DMS79 treated with DMSO at 0.1 percent for 48 hours (cell line): ENCODE measurements around the gene BDP1.
A peak's percentile ranks its signal among the peaks of the same experiment; 100 is the strongest.
"Not testable (repeated sequence)": the region's sequence is repeated elsewhere in the genome, so short reads cannot be mapped to it uniquely, and the experiment has no call there.

Experiments used
- DNase-seq: peaks from one replicate; lab custom pipeline; 2025; lab: John Stamatoyannopoulos, UW

The BDP1 gene

GRCh38 chr5:71455427-71456361 lies at the start of gene BDP1:
Gene BDP1 (plus strand): TSS chr5:71455651. CDS start chr5:71455878, 227 bp downstream.
- DNase-seq: peak; percentile 70

GRCh38 chr5:71410088-71410487 lies 45.4 kb upstream of the BDP1 start:
- not testable (repeated sequence) for DNase-seq

GRCh38 chr5:71415626-71416025 lies 39.8 kb upstream of the BDP1 start:
- not testable (repeated sequence) for DNase-seq

- DNase-seq: not testable (repeated sequence)
Measured at GRCh38 chr5:71418026-71418425, 37.4 kb upstream of the BDP1 start.

- DNase-seq: not testable (repeated sequence)
Measured at GRCh38 chr5:71421278-71421677, 34.2 kb upstream of the BDP1 start.

- not testable (repeated sequence) for DNase-seq
Measured at GRCh38 chr5:71423896-71424295, 31.6 kb upstream of the BDP1 start.

GRCh38 chr5:71426686-71427474 lies 28.6 kb upstream of the BDP1 start:
- DNase-seq: not testable (repeated sequence)

- not testable (repeated sequence) for DNase-seq
Measured at GRCh38 chr5:71432410-71432809, 23.0 kb upstream of the BDP1 start.

- not testable (repeated sequence) for DNase-seq
Measured at GRCh38 chr5:71434825-71435224, 20.6 kb upstream of the BDP1 start.

- DNase-seq: not testable (repeated sequence)
Measured at GRCh38 chr5:71441564-71441963, 13.9 kb upstream of the BDP1 start.

GRCh38 chr5:71443891-71444290 lies 11.6 kb upstream of the BDP1 start:
- DNase-seq: not testable (repeated sequence)

- not testable (repeated sequence) for DNase-seq
Measured at GRCh38 chr5:71445015-71445414, 10.4 kb upstream of the BDP1 start.

GRCh38 chr5:71445523-71446152 lies 9.8 kb upstream of the BDP1 start:
- DNase-seq: not testable (repeated sequence)

- DNase-seq: not testable (repeated sequence)
Measured at GRCh38 chr5:71446540-71447216, 8.8 kb upstream of the BDP1 start.

GRCh38 chr5:71447218-71447808 lies 8.1 kb upstream of the BDP1 start:
- not testable (repeated sequence) for DNase-seq

- DNase-seq: no peak
Measured at GRCh38 chr5:71452876-71453275, 2.6 kb upstream of the BDP1 start.

GRCh38 chr5:71454913-71455312 lies 538 bp upstream of the BDP1 start:
- no peak for DNase-seq

- no peak for DNase-seq
Measured at GRCh38 chr5:71456362-71456743, 902 bp downstream of the BDP1 start.

GRCh38 chr5:71457106-71457505 lies 1.7 kb downstream of the BDP1 start:
- no peak for DNase-seq

- no peak for DNase-seq
Measured at GRCh38 chr5:71460693-71461092, 5.2 kb downstream of the BDP1 start.

- DNase-seq: no peak
Measured at GRCh38 chr5:71461360-71461759, 5.9 kb downstream of the BDP1 start.
